NCI-H774 (cell line): ENCODE data around the gene C4BPA.

Experiments
- DNase-seq: peaks from one replicate; lab custom pipeline; 2025; lab: John Stamatoyannopoulos, UW

Gene C4BPA

GRCh38 chr1:207191061-207191460 is 87.0 kb downstream of the C4BPA start:
- DNase-seq: no peak

- DNase-seq: no peak
Measured at GRCh38 chr1:207191776-207192175, 87.7 kb downstream of the C4BPA start.

GRCh38 chr1:207194197-207194596 is 90.2 kb downstream of the C4BPA start:
- no peak for DNase-seq
